ENCODE results near the gene NUTM2A. TPM values are rescaled to one million over a fixed set of nuclear protein-coding genes. Genes with fewer than 3 reads are reported as not detected.
"Not testable (repeated sequence)": the region's sequence is repeated elsewhere in the genome, so short reads cannot be mapped to it uniquely, and the experiment has no call there.

NUTM2A gene
- polyA plus RNA-seq, 1 donor: 4.1 TPM

DNA sequence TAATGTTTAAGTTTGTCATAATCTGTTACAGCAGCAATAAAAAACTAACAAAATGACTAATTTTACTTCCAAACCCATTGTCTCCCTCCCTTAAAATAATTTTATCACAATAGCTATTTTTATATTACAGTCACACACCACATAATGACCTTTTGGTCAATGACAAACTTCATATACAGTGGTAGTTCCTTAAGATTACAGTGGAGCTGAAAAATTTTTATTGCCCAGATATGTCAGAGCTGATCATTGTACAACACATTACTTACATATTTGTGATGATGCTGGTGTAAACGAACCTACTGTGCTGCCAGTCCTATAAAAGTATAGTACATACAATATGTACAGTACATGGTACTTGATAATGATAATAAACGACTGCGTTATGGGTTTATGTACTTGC lies 22.1 kb downstream of the NUTM2A start:
- DNase-seq (ENCODE audit: low read depth): not testable (repeated sequence)

DNA sequence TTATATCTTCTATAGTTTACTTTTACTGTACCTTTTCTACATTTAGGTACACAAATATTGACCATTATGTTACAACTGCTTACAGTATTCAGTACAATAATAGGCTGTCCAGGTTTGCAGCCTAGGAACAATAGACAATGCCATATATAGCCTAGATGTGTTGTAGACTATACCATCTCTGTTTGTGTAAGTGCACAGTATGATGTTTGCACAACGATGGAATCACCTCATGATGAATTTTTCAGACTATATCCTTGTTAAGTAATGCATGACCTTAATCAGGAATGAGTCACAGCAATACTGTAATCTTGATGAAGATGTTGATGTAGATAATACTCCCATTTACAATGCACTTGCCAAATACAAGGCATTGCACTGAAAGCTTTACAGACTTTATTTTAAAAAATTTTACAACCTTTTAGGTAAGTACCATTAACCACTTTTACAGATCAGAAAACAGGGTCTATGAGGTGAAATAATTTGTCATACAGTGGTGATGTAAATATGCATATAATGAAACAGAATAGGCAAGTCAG lies 23.6 kb downstream of the NUTM2A start:
- not testable (repeated sequence) for DNase-seq (ENCODE audit: low read depth)

DNA sequence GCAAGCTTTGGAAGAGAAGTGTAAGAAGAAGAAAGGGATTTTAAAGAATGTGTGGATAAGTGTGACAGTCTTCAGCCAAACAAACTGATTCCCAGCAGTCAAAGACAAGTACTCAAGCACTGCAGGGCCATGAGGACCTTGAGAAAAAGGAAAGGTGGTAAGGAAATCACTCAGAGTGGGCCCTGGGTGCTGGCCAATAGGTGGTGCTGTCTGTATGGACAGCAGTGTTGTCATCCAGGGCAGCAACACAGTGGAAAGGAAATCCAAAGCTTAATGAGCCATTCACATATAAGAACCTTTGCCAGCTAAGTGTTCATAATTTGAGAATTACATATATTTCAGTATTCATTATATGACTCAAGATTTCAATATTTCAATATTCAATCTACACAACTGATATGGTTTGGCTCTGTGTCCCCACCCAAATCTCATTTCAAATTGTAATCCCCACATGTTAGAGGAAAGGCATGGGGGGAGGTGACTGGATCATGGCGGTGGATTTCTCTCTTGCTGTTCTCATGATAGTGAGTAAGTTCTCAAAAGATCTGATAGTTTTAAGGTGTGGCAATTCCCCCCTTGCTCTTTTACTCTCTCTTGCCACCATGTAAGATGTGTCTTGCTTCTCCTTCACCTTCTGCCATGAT lies 55.6 kb downstream of the NUTM2A start:
- DNase-seq (ENCODE audit: low read depth): not testable (repeated sequence)

Other genes with a start within 250 kb of the NUTM2A start
- not detected for gene FAM25A, start 205.2 kb upstream of the NUTM2A start, polyA plus RNA-seq (ENCODE audit: insufficient read length)
- 52.3 TPM for gene GLUD1, start 130.6 kb upstream of the NUTM2A start, polyA plus RNA-seq (ENCODE audit: insufficient read length)
- 18.9 TPM for gene SHLD2, start 130.2 kb upstream of the NUTM2A start, polyA plus RNA-seq (ENCODE audit: insufficient read length)
- 7.2 TPM for gene NUTM2D, start 132.3 kb downstream of the NUTM2A start, polyA plus RNA-seq (ENCODE audit: insufficient read length)